ENCODE measurements around the gene PAAF1.

PAAF1 gene

DNA sequence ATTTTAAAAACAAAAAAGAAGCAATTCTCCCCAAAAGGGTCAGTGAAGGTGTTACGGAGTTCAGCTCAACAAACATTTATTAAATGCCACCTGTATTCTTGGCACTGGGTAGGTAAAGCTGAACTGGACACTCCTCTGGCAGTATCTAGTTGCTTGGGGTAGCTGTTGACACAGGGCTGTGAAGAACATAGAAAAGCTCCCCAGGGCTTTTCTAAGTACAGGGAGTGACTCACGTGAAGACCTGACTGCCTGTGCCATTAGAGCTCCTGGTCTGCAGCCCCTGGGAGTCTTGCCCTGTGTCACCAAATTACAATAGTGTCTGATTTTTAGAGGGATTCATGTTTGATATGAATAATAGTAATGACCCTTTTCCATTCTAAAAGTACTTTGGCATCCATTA lies 43.7 kb upstream of the PAAF1 start:
- no peaks in the 10 kb centered on the region for H3K79me2 ChIP-seq (ENCODE audit: insufficient read depth, low read length)
- H3K27ac ChIP-seq (ENCODE audit: low read depth, low read length, poor library complexity, severe bottlenecking) = no peak overlapping the region
- no peak overlapping the region for H3K4me2 ChIP-seq (ENCODE audit: low read length)
- H3K9me2 ChIP-seq (ENCODE audit: low read depth, low read length) = no peaks in the 10 kb centered on the region
- peaks cover 17% of the 10 kb centered on the region for H3K36me3 ChIP-seq (ENCODE audit: insufficient read depth, low read length)
- no peak overlapping the region for H3K9ac ChIP-seq (ENCODE audit: low read length)
- H3F3A ChIP-seq (ENCODE audit: insufficient read depth, low read length) = no peaks in the 10 kb centered on the region
- no peaks in the 10 kb centered on the region for H3K4me1 ChIP-seq (ENCODE audit: insufficient read depth, low read length, severe bottlenecking)
- H2AFZ ChIP-seq (ENCODE audit: low read length) = no peak overlapping the region
- H3K4me3 ChIP-seq (ENCODE audit: low read depth, low read length, poor library complexity, severe bottlenecking) = no peak overlapping the region
- no peaks in the 10 kb centered on the region for H4K20me1 ChIP-seq (ENCODE audit: insufficient read depth, low read length)
- H3K27me3 ChIP-seq (ENCODE audit: insufficient read depth, low read length) = no peaks in the 10 kb centered on the region
- H3K9me3 ChIP-seq (ENCODE audit: low read length) = no peaks in the 10 kb centered on the region
- TF ChIP-seq, protein P1, sequence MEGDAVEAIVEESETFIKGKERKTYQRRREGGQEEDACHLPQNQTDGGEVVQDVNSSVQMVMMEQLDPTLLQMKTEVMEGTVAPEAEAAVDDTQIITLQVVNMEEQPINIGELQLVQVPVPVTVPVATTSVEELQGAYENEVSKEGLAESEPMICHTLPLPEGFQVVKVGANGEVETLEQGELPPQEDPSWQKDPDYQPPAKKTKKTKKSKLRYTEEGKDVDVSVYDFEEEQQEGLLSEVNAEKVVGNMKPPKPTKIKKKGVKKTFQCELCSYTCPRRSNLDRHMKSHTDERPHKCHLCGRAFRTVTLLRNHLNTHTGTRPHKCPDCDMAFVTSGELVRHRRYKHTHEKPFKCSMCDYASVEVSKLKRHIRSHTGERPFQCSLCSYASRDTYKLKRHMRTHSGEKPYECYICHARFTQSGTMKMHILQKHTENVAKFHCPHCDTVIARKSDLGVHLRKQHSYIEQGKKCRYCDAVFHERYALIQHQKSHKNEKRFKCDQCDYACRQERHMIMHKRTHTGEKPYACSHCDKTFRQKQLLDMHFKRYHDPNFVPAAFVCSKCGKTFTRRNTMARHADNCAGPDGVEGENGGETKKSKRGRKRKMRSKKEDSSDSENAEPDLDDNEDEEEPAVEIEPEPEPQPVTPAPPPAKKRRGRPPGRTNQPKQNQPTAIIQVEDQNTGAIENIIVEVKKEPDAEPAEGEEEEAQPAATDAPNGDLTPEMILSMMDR (IDR thresholded peaks at IDR 0.05; ENCODE audit: low read length) = no peak
- no peak for TF ChIP-seq EZH2 (IDR thresholded peaks at IDR 0.05; ENCODE audit: borderline replicate concordance, low read length)

DNA sequence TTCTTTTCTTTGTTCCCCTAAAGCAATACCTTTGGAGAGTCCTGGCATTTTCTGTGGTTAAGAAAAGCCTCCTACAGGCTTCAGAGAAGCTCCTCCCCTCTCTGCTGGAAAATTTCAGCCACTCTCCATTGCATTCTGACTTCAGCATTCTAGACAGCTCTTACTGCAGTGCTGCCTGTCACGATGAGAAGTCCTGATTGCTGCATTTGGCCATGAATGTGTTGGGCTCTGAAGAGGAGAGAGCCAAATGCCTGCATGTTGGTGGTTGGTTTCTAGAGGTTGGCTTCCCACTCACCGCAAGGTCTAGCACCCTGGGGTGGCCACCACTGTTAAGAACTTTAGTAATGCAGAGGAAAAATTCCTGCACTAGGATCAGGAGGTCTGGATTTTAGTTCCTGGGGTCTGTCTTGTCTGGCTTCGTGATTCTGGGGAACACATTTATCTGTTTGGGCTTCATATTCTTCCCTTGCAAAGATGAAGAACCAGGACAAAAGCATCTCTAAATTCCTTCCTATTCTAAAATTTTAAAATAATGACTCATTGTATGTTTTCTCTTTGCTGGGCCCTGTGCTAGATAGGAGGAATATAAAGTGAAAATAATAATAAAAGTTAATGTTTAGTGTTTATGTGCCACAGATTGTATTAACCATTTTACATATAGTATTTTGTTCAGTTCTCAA lies 38.2 kb upstream of the PAAF1 start:
- Histone ChIP-seq H3K27ac (ENCODE audit: low read depth, low read length, poor library complexity, severe bottlenecking) (no peak overlapping the region), H3K4me2 (ENCODE audit: low read length) (no peak overlapping the region), H3K27me3 (ENCODE audit: insufficient read depth, low read length) (no peaks in the 10 kb centered on the region), H3K4me3 (ENCODE audit: low read depth, low read length, poor library complexity, severe bottlenecking) (no peak overlapping the region), H3K9ac (ENCODE audit: low read length) (no peak overlapping the region), H3K9me2 (ENCODE audit: low read depth, low read length) (no peaks in the 10 kb centered on the region), H3K36me3 (ENCODE audit: insufficient read depth, low read length) (peaks cover 25% of the 10 kb centered on the region), H3K4me1 (ENCODE audit: insufficient read depth, low read length, severe bottlenecking) (no peaks in the 10 kb centered on the region), H3K9me3 (ENCODE audit: low read length) (no peaks in the 10 kb centered on the region), H4K20me1 (ENCODE audit: insufficient read depth, low read length) (no peaks in the 10 kb centered on the region), H2AFZ (ENCODE audit: low read length) (no peak overlapping the region), H3F3A (ENCODE audit: insufficient read depth, low read length) (0 out of 2 replicates have a peak, but pooled peaks cover 3% of the 10 kb centered on the region), H3K79me2 (ENCODE audit: insufficient read depth, low read length) (no peaks in the 10 kb centered on the region)
- no peak for TF ChIP-seq EZH2 (IDR thresholded peaks at IDR 0.05; ENCODE audit: borderline replicate concordance, low read length)
- TF ChIP-seq, protein P1 (IDR thresholded peaks at IDR 0.05; ENCODE audit: low read length) = no peak

DNA sequence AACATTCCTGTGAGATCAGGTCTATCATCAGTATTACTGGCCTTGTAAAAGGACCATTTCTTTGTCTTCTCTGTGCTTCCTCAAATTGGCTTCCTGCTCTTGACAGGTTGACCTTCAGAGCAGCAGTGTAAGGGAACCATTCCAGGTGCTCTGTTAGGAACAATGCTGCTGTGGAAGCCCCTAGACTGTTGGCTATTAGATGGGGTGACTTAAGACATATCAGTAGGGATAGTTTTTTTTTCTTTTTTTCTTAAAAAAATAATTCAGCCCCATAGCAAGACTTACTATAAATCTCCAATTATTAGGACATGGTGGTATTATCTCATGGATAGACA lies 37.7 kb upstream of the PAAF1 start:
- H3K9me3 ChIP-seq (ENCODE audit: low read length) = no peaks in the 10 kb centered on the region
- no peak overlapping the region for H2AFZ ChIP-seq (ENCODE audit: low read length)
- H3K4me3 ChIP-seq (ENCODE audit: low read depth, low read length, poor library complexity, severe bottlenecking) = no peak overlapping the region
- TF ChIP-seq, protein P1 (IDR thresholded peaks at IDR 0.05; ENCODE audit: low read length) = no peak
- TF ChIP-seq EZH2 (IDR thresholded peaks at IDR 0.05; ENCODE audit: borderline replicate concordance, low read length) = no peak
- H3K27me3 ChIP-seq (ENCODE audit: insufficient read depth, low read length) = no peaks in the 10 kb centered on the region
- H4K20me1 ChIP-seq (ENCODE audit: insufficient read depth, low read length) = no peaks in the 10 kb centered on the region
- no peaks in the 10 kb centered on the region for H3K79me2 ChIP-seq (ENCODE audit: insufficient read depth, low read length)
- no peaks in the 10 kb centered on the region for H3K9me2 ChIP-seq (ENCODE audit: low read depth, low read length)
- 0 out of 2 replicates have a peak, but pooled peaks cover 3% of the 10 kb centered on the region for H3F3A ChIP-seq (ENCODE audit: insufficient read depth, low read length)
- no peak overlapping the region for H3K27ac ChIP-seq (ENCODE audit: low read depth, low read length, poor library complexity, severe bottlenecking)
- H3K4me2 ChIP-seq (ENCODE audit: low read length) = no peak overlapping the region
- H3K4me1 ChIP-seq (ENCODE audit: insufficient read depth, low read length, severe bottlenecking) = no peaks in the 10 kb centered on the region
- no peak overlapping the region for H3K9ac ChIP-seq (ENCODE audit: low read length)
- H3K36me3 ChIP-seq (ENCODE audit: insufficient read depth, low read length) = peaks cover 29% of the 10 kb centered on the region

Data from OCI-LY1 (cell line).